ENCODE measurements around the gene RANBP17. TPM values are rescaled to one million over a fixed set of nuclear protein-coding genes. Genes with fewer than 3 reads are reported as not detected.

Gene RANBP17
- total and polyA plus RNA-seq, 2 of the 4 experiments (the other 2 are of a cell fraction), result 8.2 to 29.0 TPM

GRCh38 chr5:171201310-171201709 is 339.5 kb downstream of the RANBP17 start:
- in situ Hi-C loops (cut with MboI; ENCODE audit: low sequenced_read_pairs), result no loop called here
- Histone ChIP-seq H3K27me3 (ENCODE audit: control insufficient read depth, insufficient read depth, low read length) (no peaks in the 10 kb centered on the region), H3K23ac (ENCODE audit: low read depth, low read length) (peak overlapping the region; percentile 17; the same call in 1 of the 2 replicates), H3K18ac (ENCODE audit: low read depth, low read length) (no peak overlapping the region), H3K4me3 (ENCODE audit: insufficient read depth, low read depth, low read length) (no peak overlapping the region), H3K9ac (ENCODE audit: low read depth, low read length) (no peak overlapping the region), H2BK20ac (ENCODE audit: low read depth, low read length) (no peak overlapping the region), H4K20me1 (ENCODE audit: insufficient read depth, low read length) (no peaks in the 10 kb centered on the region), H3K36me3 (ENCODE audit: control insufficient read depth, insufficient read depth, low read length) (0 out of 2 replicates have a peak, but pooled peaks cover 2% of the 10 kb centered on the region), H2BK15ac (ENCODE audit: low read depth, low read length) (no peak overlapping the region), H3K79me1 (ENCODE audit: low read depth in 1 of 2, low read length in 2 of 2) (no peaks in the 10 kb centered on the region; a peak in 1 of 4 replicates), H4K91ac (ENCODE audit: insufficient read depth, low read depth, low read length) (no peak overlapping the region), H2AK5ac (ENCODE audit: low read depth, low read length) (no peak overlapping the region), H3K4ac (ENCODE audit: low read depth, low read length) (no peak overlapping the region), H2AFZ (replicated peaks; ENCODE audit: low read length, poor library complexity) (no peak overlapping the region), H4K8ac (ENCODE audit: low read depth in 2 of 2, low read length in 2 of 2) (no peak overlapping the region), H2BK5ac (ENCODE audit: low read depth, low read length, poor library complexity, severe bottlenecking) (no peak overlapping the region), H4K5ac (ENCODE audit: low read depth, low read length) (no peak overlapping the region), H3K9me1 (ENCODE audit: insufficient read depth, low read length) (no peaks in the 10 kb centered on the region), H3K4me2 (ENCODE audit: low read depth, low read length) (no peak overlapping the region), H2BK120ac (ENCODE audit: low read depth, low read length) (no peak overlapping the region), H3K9me3 (ENCODE audit: control insufficient read depth, insufficient read depth, low read length) (no peaks in the 10 kb centered on the region), H3K14ac (replicated peaks; ENCODE audit: low read depth, low read length) (no peak overlapping the region), H3K27ac (ENCODE audit: insufficient read depth, low read length) (no peak overlapping the region), H2AK9ac (replicated peaks; ENCODE audit: low read depth, low read length, poor library complexity) (no peak overlapping the region), H3K56ac (ENCODE audit: extremely low read depth, insufficient read depth, low read length) (no peak overlapping the region), H3K4me1 (ENCODE audit: control insufficient read depth, insufficient read depth, low read length) (no peaks in the 10 kb centered on the region)
- TF ChIP-seq NFE2L2 (IDR thresholded peaks at IDR 0.05; ENCODE audit: low read depth, low read length), result no peak
- no peak for TF ChIP-seq SMC3 (IDR thresholded peaks at IDR 0.05; ENCODE audit: low read depth, low read length)
- TF ChIP-seq CTCF (conservative IDR thresholded peaks at IDR 0.05; ENCODE audit: low read depth, low read length), result no peak
- no peak for TF ChIP-seq CEBPB (IDR thresholded peaks at IDR 0.05; ENCODE audit: low read depth, low read length)
- TF ChIP-seq ELK1 (IDR thresholded peaks at IDR 0.05; ENCODE audit: borderline replicate concordance, low read depth, low read length), result no peak
- no peak for TF ChIP-seq MXI1 (IDR thresholded peaks at IDR 0.05; ENCODE audit: borderline replicate concordance, low read depth, low read length)
- no peak for TF ChIP-seq RFX5 (IDR thresholded peaks at IDR 0.05; ENCODE audit: low read depth, low read length)
- TF ChIP-seq BHLHE40 (IDR thresholded peaks at IDR 0.05; ENCODE audit: low read depth, low read length), result no peak
- no peak for TF ChIP-seq POLR2A (IDR thresholded peaks at IDR 0.05; ENCODE audit: low read depth, low read length)
- TF ChIP-seq FOS (IDR thresholded peaks at IDR 0.05; ENCODE audit: low read depth, low read length), result no peak
- TF ChIP-seq RAD21 (IDR thresholded peaks at IDR 0.05; ENCODE audit: low read length), result no peak
- TF ChIP-seq USF2 (IDR thresholded peaks at IDR 0.05; ENCODE audit: low read depth, low read length), result no peak
- no peak for TF ChIP-seq CHD1 (IDR thresholded peaks at IDR 0.05; ENCODE audit: low read depth, low read length)
- no peak for ATAC-seq (ENCODE audit: low read depth)
- dilution Hi-C loops (cut with HindIII; ENCODE audit: low sequenced_read_pairs, unreplicated experiment), result no loop called here
- WGBS, 2 experiments (ENCODE audit: extremely low coverage in 2 of 2, insufficient read length in 1 of 2), result 40% methylated on average over 2 of the region's 6 CpGs; no CpG with 5 or more reads in 1 of the 2 experiments
- POLR2A ChIA-PET (ENCODE audit: unreplicated experiment), result interaction anchor here (0.6 kb wide), 1 partner anchor 136 kb away, joined by 3 read pairs; no protein-coding TSS in a partner anchor
- CTCF ChIA-PET, result interaction anchor here (0.5 to 1.4 kb wide), 3 partner anchors 21 to 249 kb away, joined by 3 to 6 read pairs (median 3); no protein-coding TSS in a partner anchor
- peak; percentile 2 for DNase-seq
- intact Hi-C loops (cut with micrococcal nuclease), result loop anchor here (5.0 to 10.0 kb wide), 2 partner anchors 209 to 567 kb away; no protein-coding TSS in a partner anchor
- no TSS peak for BruUV-seq (replicated peaks)

Measured in IMR-90 (cell line).